ENCODE measurements around the gene MAT2A. TPM values are rescaled to one million over a fixed set of nuclear protein-coding genes. Genes with fewer than 3 reads are reported as not detected.

Gene MAT2A
- total and polyA plus RNA-seq, 2 of the 8 experiments (the other 6 are each of a cell fraction or from before 2014, with no cell fraction given) = 255 to 307 TPM

Small RNA genes lying within 50 kb of the gene (small RNA-seq; reads per million reads assigned to genes)
- gene RN7SL126P (ENCODE audit: insufficient read depth) = not detected

Other genes starting within 250 kb of the MAT2A start
- gene TGOLN2, start 211.2 kb upstream of the MAT2A start, total RNA-seq (2021; fragmentation: NEBNext Ultra II Directional; extraction: Animal tissue kit (Norgen Biotek cat#: 25700)) = 36.3 and 38.9 TPM in 2 replicates
- 31.1 and 33.9 TPM in 2 replicates for gene TGOLN2, start 211.2 kb upstream of the MAT2A start, polyA plus RNA-seq (2011; rRNA removed)
- 13.6 and 15.8 TPM in 2 replicates for gene RETSAT, start 184.6 kb upstream of the MAT2A start, total RNA-seq (2021; fragmentation: NEBNext Ultra II Directional; extraction: Animal tissue kit (Norgen Biotek cat#: 25700))
- 16.7 and 20.7 TPM in 2 replicates for gene RETSAT, start 184.6 kb upstream of the MAT2A start, polyA plus RNA-seq (2011; rRNA removed)
- 6.9 and 10.2 TPM in 2 replicates for gene ELMOD3, start 184.4 kb upstream of the MAT2A start, total RNA-seq (2021; fragmentation: NEBNext Ultra II Directional; extraction: Animal tissue kit (Norgen Biotek cat#: 25700))
- gene ELMOD3, start 184.4 kb upstream of the MAT2A start, polyA plus RNA-seq (2011; rRNA removed) = 8.5 and 9.3 TPM in 2 replicates
- 78.6 and 80.5 TPM in 2 replicates for gene CAPG, start 128.8 kb upstream of the MAT2A start, total RNA-seq (2021; fragmentation: NEBNext Ultra II Directional; extraction: Animal tissue kit (Norgen Biotek cat#: 25700))
- 89.0 and 114 TPM in 2 replicates for gene CAPG, start 128.8 kb upstream of the MAT2A start, polyA plus RNA-seq (2011; rRNA removed)
- gene SH2D6, start 120.5 kb upstream of the MAT2A start, total RNA-seq (2021; fragmentation: NEBNext Ultra II Directional; extraction: Animal tissue kit (Norgen Biotek cat#: 25700)) = 1.3 TPM in 1 of 2 replicates, not detected in the other
- gene SH2D6, start 120.5 kb upstream of the MAT2A start, polyA plus RNA-seq (2011; rRNA removed) = 0.17 and 0.42 TPM in 2 replicates
- gene GGCX, start 22.3 kb downstream of the MAT2A start, total RNA-seq (2021; fragmentation: NEBNext Ultra II Directional; extraction: Animal tissue kit (Norgen Biotek cat#: 25700)) = 33.8 and 36.1 TPM in 2 replicates
- gene GGCX, start 22.3 kb downstream of the MAT2A start, polyA plus RNA-seq (2011; rRNA removed) = 29.4 and 47.8 TPM in 2 replicates
- 34.4 and 38.1 TPM in 2 replicates for gene VAMP8, start 38.4 kb downstream of the MAT2A start, total RNA-seq (2021; fragmentation: NEBNext Ultra II Directional; extraction: Animal tissue kit (Norgen Biotek cat#: 25700))
- gene VAMP8, start 38.4 kb downstream of the MAT2A start, polyA plus RNA-seq (2011; rRNA removed) = 55.2 and 69.7 TPM in 2 replicates
- 4.7 and 5.2 TPM in 2 replicates for gene VAMP5, start 45.3 kb downstream of the MAT2A start, total RNA-seq (2021; fragmentation: NEBNext Ultra II Directional; extraction: Animal tissue kit (Norgen Biotek cat#: 25700))
- gene VAMP5, start 45.3 kb downstream of the MAT2A start, polyA plus RNA-seq (2011; rRNA removed) = 13.4 and 14.2 TPM in 2 replicates
- 97.2 and 99.5 TPM in 2 replicates for gene RNF181, start 56.6 kb downstream of the MAT2A start, total RNA-seq (2021; fragmentation: NEBNext Ultra II Directional; extraction: Animal tissue kit (Norgen Biotek cat#: 25700))
- gene RNF181, start 56.6 kb downstream of the MAT2A start, polyA plus RNA-seq (2011; rRNA removed) = 398 and 514 TPM in 2 replicates
- 19.8 and 22.4 TPM in 2 replicates for gene TMEM150A, start 63.5 kb downstream of the MAT2A start, total RNA-seq (2021; fragmentation: NEBNext Ultra II Directional; extraction: Animal tissue kit (Norgen Biotek cat#: 25700))
- 29.9 and 42.6 TPM in 2 replicates for gene TMEM150A, start 63.5 kb downstream of the MAT2A start, polyA plus RNA-seq (2011; rRNA removed)
- 40.9 and 46.3 TPM in 2 replicates for gene C2orf68, start 72.9 kb downstream of the MAT2A start, total RNA-seq (2021; fragmentation: NEBNext Ultra II Directional; extraction: Animal tissue kit (Norgen Biotek cat#: 25700))
- 47.2 and 49.4 TPM in 2 replicates for gene C2orf68, start 72.9 kb downstream of the MAT2A start, polyA plus RNA-seq (2011; rRNA removed)
- 86.2 and 90.4 TPM in 2 replicates for gene USP39, start 77.0 kb downstream of the MAT2A start, total RNA-seq (2021; fragmentation: NEBNext Ultra II Directional; extraction: Animal tissue kit (Norgen Biotek cat#: 25700))
- 76.3 and 81.5 TPM in 2 replicates for gene USP39, start 77.0 kb downstream of the MAT2A start, polyA plus RNA-seq (2011; rRNA removed)
- not detected in 2 replicates for gene SFTPB, start 129.0 kb downstream of the MAT2A start, total RNA-seq (2021; fragmentation: NEBNext Ultra II Directional; extraction: Animal tissue kit (Norgen Biotek cat#: 25700))
- not detected in 2 replicates for gene SFTPB, start 129.0 kb downstream of the MAT2A start, polyA plus RNA-seq (2011; rRNA removed)
- not detected in 2 replicates for gene GNLY, start 155.2 kb downstream of the MAT2A start, total RNA-seq (2021; fragmentation: NEBNext Ultra II Directional; extraction: Animal tissue kit (Norgen Biotek cat#: 25700))
- 0.03 TPM in 1 of 2 replicates, not detected in the other for gene GNLY, start 155.2 kb downstream of the MAT2A start, polyA plus RNA-seq (2011; rRNA removed)
- 0.50 and 0.54 TPM in 2 replicates for gene ATOH8, start 214.8 kb downstream of the MAT2A start, total RNA-seq (2021; fragmentation: NEBNext Ultra II Directional; extraction: Animal tissue kit (Norgen Biotek cat#: 25700))
- gene ATOH8, start 214.8 kb downstream of the MAT2A start, polyA plus RNA-seq (2011; rRNA removed) = 0.53 and 0.74 TPM in 2 replicates

All from H1 (cell line).